Fibroblast of peridontal ligament (primary cell): ENCODE measurements around the gene MAPK8IP1.
"Not testable (repeated sequence)": the region's sequence is repeated elsewhere in the genome, so short reads cannot be mapped to it uniquely, and the experiment has no call there.

Experiments
- DNase-seq: peaks from one replicate; pipeline ENCODE4 v3.0.0-alpha.2; 2010; ENCODE audit errors: extremely low read depth

Gene MAPK8IP1

DNA sequence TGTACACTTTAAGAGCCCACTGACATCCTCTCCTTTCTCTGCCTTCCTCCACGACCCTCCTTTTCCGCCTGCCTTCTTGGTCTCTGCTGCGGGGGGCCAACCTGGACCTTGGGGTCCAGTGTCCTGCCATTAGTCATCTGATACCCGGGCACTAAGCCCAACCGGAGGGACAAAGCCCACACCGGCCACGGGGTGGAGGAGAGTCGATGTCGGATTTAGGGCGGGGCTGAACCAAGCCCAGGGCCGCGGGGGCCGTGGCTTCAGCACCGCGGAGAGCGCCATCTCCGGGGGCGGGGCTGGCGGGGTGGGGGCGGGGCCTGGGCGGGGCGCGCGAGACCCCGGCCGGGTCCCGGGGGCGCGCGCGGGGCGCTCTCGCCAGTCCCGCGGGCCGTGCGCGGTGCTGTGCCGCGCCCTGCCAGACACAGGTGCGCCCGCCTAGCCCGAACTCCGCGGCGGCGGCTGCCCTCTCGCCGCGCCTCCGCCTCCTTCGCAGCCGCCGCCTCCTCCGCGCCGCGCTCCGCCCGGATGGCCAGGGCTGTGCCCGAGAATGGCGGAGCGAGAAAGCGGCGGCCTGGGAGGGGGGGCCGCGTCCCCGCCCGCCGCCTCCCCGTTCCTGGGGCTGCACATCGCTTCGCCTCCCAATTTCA is at the start of gene MAPK8IP1:
MAPK8IP1 (plus strand) TSS at position 378 of the 647 bp plus-strand sequence; CDS start at position 548, 170 bp downstream.
- DNase-seq, result peak; percentile 13

DNA sequence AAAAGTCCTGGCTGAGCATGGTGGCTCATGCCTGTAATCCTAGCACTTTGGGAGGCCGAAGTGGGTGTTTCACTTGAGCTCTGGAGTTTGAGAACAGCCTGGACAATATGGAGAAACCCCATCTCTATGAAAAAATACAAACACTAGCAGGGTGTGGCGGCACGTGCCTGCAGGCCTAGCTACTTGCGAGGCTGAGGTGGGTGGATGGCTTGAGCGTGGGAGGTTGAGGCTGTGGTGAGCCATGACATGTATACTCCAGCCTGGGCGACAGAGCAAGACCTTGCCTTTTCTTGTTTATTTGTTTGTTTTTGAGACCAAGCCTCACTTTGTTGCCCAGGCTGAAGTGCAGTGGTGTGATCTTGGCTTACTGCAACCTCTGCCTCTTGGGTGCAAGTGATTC is 46.2 kb upstream of the MAPK8IP1 start:
- no peak for DNase-seq

DNA sequence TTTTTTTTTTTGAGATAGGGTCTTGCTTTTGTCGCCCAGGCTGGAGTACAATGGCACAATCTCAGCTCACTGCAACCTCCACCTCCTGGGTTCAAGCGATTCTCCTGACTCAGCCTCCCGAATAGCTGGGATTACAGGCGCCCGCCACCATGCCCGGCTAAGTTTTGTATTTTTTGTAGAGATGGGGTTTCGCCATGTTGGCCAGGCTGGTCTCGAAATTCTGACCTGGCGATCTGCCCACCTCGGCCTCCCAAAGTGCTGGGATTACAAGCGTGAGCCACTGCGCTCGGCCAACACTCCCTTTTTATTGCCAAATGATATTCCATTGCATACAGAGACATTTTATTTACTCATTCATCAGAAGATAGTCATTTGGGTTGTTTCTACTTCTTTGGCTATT is 45.2 kb upstream of the MAPK8IP1 start:
- DNase-seq, result not testable (repeated sequence)

DNA sequence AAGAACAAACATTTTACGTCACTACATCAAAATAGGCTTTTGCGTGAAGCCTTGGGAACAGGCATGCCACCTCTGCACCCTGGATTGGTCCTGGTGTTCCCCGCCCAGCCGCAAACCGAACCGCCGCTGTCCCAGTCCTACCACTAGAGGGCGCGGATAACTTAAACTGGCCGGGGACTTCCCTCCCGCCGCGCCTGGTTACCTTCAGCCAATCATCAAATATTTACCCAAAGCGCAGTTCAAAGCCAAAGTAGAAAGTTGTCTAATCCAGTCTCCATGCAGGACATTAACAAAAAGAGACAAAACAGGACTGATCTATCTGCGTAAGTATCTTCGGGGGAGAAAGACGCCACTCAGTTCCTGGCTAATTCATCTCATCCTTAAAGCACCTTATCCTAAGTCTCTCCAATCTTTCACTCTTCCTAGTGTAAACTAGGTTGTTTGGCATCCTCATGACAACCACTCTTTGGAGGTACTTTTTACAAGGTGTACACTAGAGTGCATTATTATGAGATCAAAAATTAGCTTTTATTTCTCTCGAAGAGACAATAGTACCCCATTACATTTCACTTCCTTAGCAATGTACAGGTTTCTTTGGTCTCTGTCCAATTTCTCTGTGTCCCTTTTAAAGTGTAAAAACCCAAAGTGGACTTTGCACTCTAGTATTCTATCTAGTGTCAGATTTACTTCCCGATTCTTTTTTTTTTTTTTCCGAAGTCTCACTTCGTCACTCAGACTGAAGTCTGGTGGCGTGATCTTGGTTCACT is 42.1 kb upstream of the MAPK8IP1 start:
- DNase-seq, result peak; percentile 88

DNA sequence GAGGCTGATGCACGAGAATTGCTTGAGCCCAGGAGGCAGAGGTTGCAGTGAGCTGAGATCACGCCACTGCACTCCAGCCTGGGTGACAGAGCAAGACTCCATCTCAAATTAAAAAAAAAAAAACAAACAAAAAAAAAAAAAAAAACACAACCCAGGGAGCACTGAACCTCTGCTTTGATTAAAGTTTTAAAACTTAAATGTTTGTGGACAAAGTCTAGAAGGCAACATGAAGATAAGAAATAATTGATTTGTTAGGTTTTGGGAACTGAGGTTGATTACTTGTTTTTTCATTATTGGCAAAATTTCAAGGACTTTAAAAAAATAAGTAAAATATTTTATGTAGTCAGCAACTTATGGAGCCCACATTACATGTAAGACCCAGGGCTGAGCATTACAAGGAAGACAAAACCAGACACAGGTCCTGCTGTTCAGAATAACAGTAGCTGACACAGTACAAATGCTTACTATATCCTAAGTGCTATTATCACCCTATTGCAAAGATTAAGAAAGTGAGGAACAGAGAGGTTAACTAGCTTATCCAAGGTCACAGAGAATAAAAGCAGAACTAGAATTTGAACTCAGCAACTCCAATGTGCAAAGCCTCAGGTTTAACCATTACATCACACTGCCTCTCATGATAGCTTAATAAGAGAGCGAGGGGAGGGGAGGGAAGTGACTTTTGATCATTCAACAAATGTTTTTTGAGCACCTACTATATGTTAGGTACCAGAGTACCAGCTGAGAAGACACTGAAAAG is 40.5 kb upstream of the MAPK8IP1 start:
- no peak for DNase-seq

DNA sequence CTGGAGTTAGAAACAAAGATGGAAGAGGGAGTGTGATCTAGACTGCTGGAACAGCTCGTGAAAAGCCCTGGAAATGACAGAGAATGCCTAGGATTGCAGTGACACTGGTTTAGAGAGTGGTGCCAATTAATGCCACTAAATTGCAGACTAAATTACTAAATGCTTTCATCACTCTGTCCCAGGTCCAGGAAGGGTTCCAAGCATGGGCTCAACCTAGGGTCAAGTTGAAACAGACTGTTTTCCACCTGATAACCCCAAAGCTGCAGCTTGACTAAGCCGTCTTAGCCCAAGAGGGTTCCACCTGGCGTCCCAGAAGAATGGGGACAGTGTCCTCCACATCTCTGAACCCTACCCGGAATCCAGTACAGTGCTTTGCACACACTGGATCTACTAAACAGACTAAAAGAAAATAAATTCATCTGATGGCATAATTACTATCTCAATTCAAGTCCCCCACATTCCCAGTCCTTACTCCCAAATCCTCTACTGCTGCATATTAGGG is 39.2 kb upstream of the MAPK8IP1 start:
- no peak for DNase-seq

DNA sequence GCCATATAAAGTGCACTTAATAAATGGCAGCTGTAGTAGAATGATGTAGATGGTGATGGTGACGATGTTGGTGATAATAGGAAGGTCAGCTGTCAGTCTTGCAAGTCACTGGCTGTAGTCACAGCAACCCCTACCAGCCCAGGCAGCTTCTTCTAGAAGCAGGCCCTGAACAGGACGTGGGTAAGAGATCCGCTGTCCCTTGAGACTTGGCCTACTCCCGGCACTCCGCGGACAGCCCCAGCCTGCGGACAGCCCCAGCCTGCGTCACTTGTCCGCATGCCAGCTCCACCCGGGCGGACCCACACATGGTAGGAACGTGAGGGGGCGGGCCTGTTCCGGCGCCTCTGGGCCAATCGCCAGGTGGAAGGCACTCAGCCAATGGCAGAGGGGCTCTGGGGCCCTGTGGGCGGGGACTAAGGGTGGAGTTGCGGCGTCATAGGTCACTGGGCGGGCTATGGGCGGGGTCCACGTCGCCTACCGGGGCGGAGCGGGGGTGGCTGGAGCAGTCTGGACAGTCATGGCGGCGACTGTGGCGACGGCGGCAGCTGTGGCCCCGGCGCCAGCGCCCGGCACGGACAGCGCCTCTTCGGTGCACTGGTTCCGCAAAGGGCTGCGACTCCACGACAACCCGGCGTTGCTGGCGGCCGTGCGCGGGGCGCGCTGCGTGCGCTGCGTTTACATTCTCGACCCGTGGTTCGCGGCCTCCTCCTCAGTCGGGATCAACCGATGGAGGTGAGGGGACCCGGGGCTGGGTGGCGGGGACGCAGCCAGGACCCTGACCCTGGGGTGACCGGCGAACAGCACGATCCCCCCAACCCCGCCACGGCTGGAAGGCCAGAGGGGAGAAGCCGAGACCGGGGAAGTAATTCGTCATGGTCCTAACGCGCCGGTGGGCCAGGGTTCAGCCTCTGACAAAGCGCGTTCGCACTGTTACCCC is 38.2 kb upstream of the MAPK8IP1 start, which contains the start of gene CRY2:
CRY2 (plus strand) TSS at position 502 of the 937 bp plus-strand sequence; CDS start at position 518, 16 bp downstream.
- peak; percentile 98 for DNase-seq

DNA sequence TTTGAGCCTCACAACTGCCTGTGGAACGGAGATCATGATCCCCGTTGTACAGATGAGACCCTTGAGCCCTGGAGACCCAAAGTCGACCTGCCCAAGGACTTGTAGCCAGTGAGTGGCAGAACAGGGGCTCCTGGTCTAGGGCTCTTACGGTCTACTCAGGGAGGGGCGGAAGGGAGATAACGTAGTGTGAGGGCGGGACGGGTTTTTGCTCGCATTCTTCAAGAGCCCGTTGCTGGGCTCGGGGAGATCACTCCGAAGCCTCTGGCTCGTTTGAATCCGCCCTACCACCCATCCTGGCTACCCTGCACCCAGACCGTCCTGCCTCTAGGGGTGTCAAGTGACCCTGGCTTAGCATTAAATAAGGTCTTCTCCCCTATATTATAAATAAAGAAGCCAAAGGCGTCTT is 37.5 kb upstream of the MAPK8IP1 start:
- DNase-seq, result peak; percentile 72

DNA sequence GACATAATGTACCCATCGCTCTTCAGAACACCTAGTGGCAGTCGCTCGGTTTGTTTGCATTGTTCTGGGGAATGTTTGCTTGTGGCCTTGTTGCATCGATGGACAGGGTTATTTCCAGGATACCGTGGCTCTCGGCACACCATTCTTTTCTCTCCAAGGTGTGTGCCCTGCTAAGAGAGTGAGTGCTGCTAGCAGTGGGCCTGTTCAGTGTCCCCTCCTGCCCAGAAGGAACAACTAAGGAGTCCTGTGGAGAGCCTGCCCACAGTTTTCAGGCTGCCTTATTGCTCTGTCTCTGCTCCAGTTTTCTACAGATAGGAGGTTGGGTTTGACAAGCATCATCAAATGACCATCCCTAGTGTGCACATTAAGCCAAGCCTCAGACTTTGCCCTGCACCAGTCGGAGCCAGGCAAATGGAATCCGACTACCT is 36.8 kb upstream of the MAPK8IP1 start:
- peak; percentile 13 for DNase-seq

DNA sequence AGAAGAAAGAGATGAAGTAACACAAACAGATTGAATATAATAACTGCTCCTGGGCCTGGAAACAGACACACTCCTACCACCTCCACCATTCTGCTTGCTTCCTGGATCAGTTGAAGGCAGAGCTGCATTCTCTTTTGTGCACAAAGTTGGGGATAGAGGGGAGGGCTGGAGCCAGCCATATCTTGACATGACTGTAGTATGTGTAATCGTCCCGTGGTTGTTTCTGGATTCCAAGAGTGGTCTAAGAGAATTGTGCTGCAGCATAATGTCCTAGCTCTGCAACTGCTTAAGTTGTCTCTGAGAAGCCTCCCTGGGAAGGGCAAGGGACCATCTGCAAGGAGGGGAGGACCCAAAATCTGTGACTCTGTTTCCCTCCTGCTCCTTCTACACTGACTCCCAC is 35.0 kb upstream of the MAPK8IP1 start:
- peak; percentile 46 for DNase-seq

DNA sequence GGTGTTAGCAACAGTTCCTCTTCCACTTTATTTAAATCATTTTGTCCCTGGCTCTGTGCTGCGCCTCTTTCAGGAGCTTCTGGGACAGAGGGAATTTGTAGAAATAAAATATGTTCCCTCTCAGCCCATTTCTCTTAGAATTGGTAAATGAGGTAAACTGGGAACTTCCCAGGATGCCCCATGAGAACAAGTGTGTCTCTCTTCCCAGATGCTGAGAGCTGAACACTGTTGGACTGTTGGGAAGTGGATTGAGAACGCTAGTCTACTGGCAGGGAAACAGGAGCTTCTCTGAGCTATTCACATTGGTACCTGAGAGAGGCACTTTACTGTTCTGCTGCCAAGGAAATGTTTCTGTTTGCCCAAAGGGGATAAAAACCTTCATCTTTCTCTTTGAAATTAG is 34.2 kb upstream of the MAPK8IP1 start:
- DNase-seq, result no peak

DNA sequence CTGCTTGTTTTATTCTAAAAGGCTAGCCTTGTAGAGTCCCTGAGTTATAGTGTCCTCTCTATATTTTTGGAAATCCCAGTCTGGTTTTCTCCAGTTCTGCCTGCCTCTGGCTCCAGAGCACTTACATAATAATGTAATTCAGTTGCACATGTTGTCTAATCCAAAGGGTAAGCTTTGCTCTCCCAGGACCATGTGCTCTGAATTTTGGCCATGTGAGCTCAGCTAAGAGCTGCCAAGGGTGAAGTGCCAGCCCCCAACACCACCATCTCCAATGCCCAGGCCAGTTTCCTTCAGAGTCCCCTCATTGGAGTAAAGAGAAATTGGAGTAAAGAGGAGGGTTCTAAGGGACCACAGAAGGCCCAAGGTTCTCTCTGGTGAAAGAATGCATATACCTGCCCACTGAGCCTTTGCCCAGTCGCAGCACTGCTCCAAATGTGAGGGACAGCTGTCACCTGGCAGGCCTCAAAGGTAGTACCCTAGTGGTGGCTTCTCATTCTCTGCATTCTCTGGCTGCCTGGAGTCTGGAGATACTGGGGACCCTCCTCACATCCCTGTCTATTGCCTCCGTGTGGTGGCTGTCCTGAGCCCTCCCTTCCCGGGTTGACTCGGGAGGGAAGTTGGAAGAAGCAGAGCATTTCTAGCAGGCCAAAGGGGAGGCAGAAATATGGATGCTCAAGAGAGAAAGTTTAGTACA is 33.3 kb upstream of the MAPK8IP1 start:
- DNase-seq, result peak; percentile 55

DNA sequence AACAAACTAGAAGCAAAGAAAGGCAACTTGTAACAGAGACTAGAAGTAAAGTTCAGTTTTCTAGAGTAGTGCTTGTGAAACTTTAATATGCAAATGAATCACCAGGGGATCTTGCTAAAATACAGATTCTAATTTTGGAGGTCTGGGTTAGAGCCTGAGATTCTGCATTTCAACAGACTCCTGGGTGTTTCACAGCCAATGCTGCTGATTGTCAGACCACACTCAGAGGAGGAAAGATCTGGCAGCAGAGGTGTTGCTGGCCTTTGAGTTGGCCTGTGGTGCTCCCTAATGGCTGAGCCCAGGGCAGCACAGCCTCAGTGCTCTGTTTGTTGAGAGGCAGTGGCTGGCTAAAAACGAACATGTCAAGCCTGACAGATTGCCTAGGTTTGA is 32.7 kb upstream of the MAPK8IP1 start:
- DNase-seq, result peak; percentile 10

DNA sequence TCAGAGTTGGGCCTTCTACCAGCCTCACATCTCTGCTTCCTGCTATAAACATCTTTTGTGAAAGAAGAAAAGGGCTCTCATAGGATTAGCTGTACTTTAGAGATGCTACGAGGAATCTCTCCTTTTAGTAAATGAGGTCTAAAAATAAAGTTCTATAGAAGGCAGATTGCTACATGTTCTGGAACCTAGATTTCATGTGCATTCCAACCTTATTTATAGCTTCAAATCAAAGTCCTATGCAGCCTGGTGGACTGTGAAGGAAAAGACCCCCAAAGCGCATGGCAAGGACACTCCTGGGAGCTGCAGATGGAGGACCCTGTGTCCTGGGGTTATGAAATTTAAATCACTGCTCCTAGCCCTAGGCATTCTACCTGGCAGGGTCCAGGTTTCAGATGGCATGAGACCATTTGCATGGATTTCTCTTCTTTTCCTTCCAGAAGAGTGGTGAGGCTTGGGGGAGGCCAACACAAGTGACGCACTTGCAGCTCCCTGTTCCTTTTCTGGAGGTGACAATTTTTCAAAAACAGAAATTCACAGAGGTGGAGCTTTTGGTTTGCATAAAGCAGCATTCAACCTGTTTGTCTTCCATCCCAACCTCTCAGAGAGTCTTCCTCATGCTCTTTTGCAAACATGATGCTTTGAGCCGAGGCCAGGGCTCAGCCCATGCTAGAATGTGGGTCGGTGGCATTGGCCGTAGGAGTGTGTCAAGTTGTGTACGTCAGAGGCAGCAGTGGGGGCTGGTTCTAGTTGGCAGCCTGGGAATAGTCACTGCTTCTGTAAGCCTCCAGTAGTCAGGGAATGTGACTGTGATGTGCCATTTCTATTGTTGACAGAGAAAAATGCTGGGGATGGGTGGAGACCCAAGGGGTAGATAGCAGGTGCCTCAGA is 31.9 kb upstream of the MAPK8IP1 start:
- no peak for DNase-seq

DNA sequence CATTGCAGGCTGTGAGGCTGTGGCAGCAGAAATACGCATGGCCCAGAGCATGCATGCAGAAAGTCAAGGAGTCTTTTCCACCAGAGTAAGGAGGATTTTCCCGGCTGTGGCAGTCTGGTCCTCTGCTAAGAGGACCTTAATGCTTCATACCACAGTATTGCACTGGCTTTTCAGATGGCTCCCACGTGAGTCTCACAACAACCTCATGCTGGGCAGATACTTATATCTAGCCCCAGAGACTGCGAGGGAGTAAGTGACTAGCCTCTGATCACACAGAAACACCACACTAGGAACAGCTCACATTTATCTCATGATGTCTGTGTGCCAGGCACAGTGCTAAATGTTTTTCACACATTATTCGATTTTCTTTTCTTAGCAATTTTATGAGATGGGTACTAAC is 30.1 kb upstream of the MAPK8IP1 start:
- no peak for DNase-seq

DNA sequence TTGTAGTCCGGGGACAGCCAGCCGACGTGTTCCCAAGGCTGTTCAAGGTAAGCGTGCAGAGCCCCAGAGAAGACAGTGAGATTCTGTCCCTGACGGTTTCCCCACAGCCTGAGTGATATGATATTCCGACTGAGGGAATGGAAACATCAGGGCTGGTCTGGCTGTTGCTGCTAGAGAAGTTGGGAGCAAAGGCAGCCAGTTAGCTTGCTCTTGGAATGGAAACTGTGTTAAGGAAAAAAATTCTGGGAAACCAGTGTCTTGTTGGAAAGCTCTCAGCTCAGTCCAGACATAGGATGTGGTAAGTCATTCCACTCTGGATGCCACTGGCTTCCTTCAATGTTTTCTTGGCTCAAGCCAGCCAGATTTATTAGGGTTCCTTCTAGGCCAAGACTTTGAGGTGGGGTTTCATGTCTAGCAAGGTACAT is 29.4 kb upstream of the MAPK8IP1 start:
- DNase-seq, result peak; percentile 85

DNA sequence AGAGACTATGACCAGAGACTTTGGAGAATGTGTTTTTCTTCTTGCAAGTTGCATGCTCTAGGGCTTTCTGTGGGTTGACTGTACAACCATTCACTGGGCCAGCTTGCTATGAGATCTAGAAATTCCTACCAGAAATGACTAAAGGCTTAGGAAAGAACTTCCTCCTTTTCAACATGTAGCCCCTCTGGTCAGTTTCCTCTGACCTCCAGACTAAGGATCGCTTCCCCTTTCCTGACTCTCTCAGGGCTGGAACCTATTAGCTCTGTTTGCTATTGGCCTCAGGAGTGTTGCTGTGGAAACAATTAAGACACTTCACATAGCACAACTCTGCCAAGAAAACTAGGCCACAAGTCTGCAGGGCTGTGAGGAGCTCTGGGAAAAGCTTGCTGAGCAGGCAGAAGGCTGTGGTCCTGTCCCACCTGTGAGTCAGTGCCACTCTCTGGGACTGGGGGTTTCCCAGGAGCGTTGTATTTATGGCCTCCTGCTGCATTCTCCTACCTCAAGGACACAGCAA is 27.4 kb upstream of the MAPK8IP1 start:
- DNase-seq, result peak; percentile 97

DNA sequence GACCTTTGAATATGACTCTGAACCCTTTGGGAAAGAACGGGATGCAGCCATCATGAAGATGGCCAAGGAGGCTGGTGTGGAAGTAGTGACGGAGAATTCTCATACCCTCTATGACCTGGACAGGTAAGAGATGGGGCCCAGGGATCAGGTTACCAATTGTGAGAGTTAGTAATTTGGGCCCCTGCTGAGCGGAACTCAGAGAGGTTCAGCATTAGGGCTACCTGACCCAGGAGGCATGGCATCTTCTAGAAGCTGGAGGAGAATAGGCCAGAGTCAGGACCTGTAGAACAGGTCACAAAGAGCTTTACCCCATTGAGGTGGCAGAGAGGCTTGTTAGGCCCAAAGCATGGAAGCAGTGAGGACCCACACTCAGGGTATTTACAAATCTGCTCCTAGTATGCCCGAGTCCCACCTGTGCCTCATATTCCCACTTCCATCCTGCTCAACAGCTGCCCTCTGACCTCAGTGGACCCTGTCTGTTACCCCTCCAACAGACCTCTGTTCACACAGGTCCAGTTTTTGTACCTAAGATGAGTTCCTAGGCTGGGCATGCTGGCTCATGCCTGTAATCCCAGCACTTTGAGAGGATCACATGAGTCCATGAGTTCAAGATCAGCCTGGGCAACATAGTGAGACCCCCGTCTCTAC is 26.6 kb upstream of the MAPK8IP1 start:
- DNase-seq, result no peak

DNA sequence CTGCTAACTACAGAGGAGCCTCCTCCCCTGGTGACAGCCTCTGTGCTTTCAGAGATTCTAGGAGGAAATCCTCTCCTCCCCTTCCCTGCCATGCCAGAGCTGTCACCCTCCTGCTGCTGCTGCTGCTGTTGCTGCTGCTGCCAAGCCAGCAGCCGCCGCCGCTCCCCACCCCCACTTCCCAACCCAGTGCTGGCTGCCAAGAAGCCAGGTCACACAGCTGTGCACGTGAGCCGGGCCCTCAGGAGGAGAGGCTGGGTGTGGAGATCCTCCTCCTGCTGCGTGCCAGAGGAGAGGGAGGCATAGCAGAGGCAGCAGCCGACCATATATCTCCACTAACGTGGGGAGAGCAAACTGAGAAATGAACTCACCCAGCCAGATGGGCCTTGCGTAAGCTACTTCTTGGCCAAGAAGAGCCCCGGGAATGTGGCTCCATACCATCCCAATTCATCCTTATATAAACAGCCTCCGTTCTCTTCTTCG is 25.8 kb upstream of the MAPK8IP1 start:
- DNase-seq, result peak; percentile 99
